MCF 10A (cell line): ENCODE measurements around the gene TCAP. TPM values are rescaled to one million over a fixed set of nuclear protein-coding genes. Genes with fewer than 3 reads are reported as not detected.

Experiments
- BruUV-seq: library from RNA; stranded (reverse); fragments of 400-500 nt; replicated peaks from 2 replicates; lab custom pipeline; 2021; lab: Mats Ljungman, UMichigan
- CTCF ChIA-PET: fragments of 300-600 bp; sonication (Branson Sonifier 250); formaldehyde crosslinking; extraction: SDS; loops from one replicate; lab custom pipeline; 2021; ENCODE audit warnings: antibody characterized with exemption, inconsistent platforms; lab: Yijun Ruan, JAX
- POLR2A ChIA-PET: fragments of 300-600, 350-650 bp; sonication (Branson Sonifier 250); formaldehyde crosslinking; extraction: SDS; loops from one replicate; lab custom pipeline; 2020; ENCODE audit warnings: antibody characterized with exemption, inconsistent platforms; lab: Yijun Ruan, JAX
- DNase-seq: peaks from one replicate; pipeline ENCODE4 v3.0.0-alpha.2; 2018; ENCODE audit not compliant: unreplicated experiment
- H3K27ac Mint-ChIP-seq: one replicate; pipeline ENCODE4 v1.8.0; 2022; ENCODE audit warnings: mild to moderate bottlenecking, low read depth, mixed read lengths; ENCODE audit not compliant: unreplicated experiment
- H3K27me3 Mint-ChIP-seq: one replicate; pipeline ENCODE4 v1.8.0; 2022; ENCODE audit warnings: mixed read lengths; ENCODE audit not compliant: insufficient read depth, unreplicated experiment
- H3K36me3 Mint-ChIP-seq: one replicate; pipeline ENCODE4 v1.8.0; 2022; ENCODE audit warnings: mild to moderate bottlenecking, moderate library complexity, mixed read lengths; ENCODE audit not compliant: insufficient read depth, unreplicated experiment
- H3K4me1 Mint-ChIP-seq: one replicate; pipeline ENCODE4 v1.8.0; 2022; ENCODE audit warnings: mixed read lengths; ENCODE audit not compliant: insufficient read depth, unreplicated experiment
- H3K4me3 Mint-ChIP-seq: one replicate; pipeline ENCODE4 v1.8.0; 2022; ENCODE audit warnings: mild to moderate bottlenecking, moderate library complexity, mixed read lengths; ENCODE audit not compliant: unreplicated experiment
- H3K9me3 Mint-ChIP-seq: one replicate; pipeline ENCODE4 v1.8.0; 2022; ENCODE audit warnings: mixed read lengths; ENCODE audit not compliant: unreplicated experiment
- CTCF ChIP-seq: fragments of 200-600 bp; IDR thresholded peaks from one replicate; pipeline ENCODE4 v1.8.0; 2022; ENCODE audit warnings: antibody characterized with exemption, mild to moderate bottlenecking; ENCODE audit not compliant: unreplicated experiment
- intact Hi-C: fragments of 100-400 bp; cut with micrococcal nuclease; formaldehyde crosslinking; loops from 2 replicates; pipeline ENCODE4 v1.14.1; 2022
- total RNA-seq: library from RNA; stranded (reverse); gene quantifications from 2 replicates; pipeline ENCODE4 v1.2.3, GENCODE V29; 2022

Gene TCAP
- total RNA-seq, 1 experiment from 2014 or later = 0.37 TPM

DNA sequence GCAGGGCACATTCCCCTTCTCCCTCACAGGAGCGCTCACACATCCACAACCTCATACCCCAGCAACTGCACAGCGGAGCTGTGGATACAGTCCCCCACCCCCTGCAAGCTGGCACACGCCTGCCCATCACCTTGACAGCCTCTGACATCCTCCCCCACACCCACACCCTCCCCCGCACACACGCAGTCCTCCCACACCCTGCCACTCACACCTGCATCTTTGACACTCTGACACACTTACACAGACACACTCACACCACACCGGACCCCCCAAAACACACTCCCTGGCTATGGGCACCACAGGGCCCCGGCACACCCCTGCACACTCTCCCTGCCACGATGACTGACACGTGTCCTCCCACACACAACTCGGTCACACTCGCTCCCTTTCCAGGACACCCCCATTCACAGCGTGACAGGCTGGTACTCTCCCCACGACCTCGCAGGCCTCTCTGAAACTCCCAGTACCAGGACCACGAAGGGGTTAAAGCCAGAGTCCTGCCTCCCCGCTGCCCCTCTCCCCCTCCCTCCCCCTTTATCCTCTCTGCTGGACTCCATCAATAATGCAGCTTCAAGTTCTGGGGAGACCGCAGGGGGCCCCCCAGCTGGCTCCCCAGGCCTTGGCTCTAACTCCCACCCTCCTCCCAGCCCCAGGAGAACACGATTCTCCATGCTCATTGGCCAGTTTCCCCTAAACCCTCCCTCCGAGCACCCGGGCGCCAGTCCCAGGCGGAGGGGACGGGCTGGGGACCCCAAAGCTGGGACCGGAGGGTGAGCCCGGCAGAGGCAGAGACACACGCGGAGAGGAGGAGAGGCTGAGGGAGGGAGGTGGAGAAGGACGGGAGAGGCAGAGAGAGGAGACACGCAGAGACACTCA lies 38.7 kb upstream of the TCAP start, which contains the start of gene PPP1R1B:
Gene PPP1R1B (plus strand): TSS at position 782 of the 876 bp plus-strand sequence. CDS start 441 bp downstream, outside the sequence.
- intact Hi-C loops = no loop called here
- ChIA-PET POLR2A (interaction anchor here (0.7 to 1.2 kb wide), 3 partner anchors 8 to 129 kb away, joined by 3 to 4 read pairs (median 3); no protein-coding TSS in a partner anchor), CTCF (interaction anchor here (0.6 to 9.2 kb wide), 3 partner anchors 77 to 646 kb away, joined by 3 to 125 read pairs (median 3); no protein-coding TSS in a partner anchor)
- Mint-ChIP-seq H3K36me3 (no peaks in the 10 kb centered on the region), H3K4me1 (peaks cover 3% of the 10 kb centered on the region), H3K9me3 (no peaks in the 10 kb centered on the region), H3K4me3 (no peak within 1 kb of the TSS), H3K27ac (no peak within 1 kb of the TSS), H3K27me3 (peaks cover 27% of the 10 kb centered on the region)
- DNase-seq = no peak
- TF ChIP-seq CTCF = no peak
- BruUV-seq = no TSS peak

GRCh38 chr17:39627047-39627711 lies 38.0 kb upstream of the TCAP start:
- intact Hi-C loops = no loop called here
- Mint-ChIP-seq H3K27ac (no peak overlapping the region), H3K27me3 (peaks cover 35% of the 10 kb centered on the region), H3K36me3 (no peaks in the 10 kb centered on the region), H3K4me3 (no peak overlapping the region), H3K9me3 (no peaks in the 10 kb centered on the region), H3K4me1 (peaks cover 3% of the 10 kb centered on the region)
- BruUV-seq = no TSS peak
- TF ChIP-seq CTCF = no peak
- no peak for DNase-seq
- POLR2A ChIA-PET = interaction anchor here (1.1 kb wide), 1 partner anchor 112 kb away, joined by 4 read pairs; no protein-coding TSS in a partner anchor
- CTCF ChIA-PET = interaction anchor here (0.8 kb wide), 1 partner anchor 51 kb away, joined by 3 read pairs; no protein-coding TSS in a partner anchor

GRCh38 chr17:39627712-39628516 lies 37.2 kb upstream of the TCAP start:
- BruUV-seq = no TSS peak
- ChIA-PET POLR2A (interaction anchor here (0.6 to 1.1 kb wide), 3 partner anchors 10 to 112 kb away, joined by 3 to 4 read pairs (median 3); no protein-coding TSS in a partner anchor), CTCF (interaction anchor here (0.6 to 2.2 kb wide), 6 partner anchors 8 to 130 kb away, joined by 3 to 13 read pairs (median 3); no protein-coding TSS in a partner anchor)
- Mint-ChIP-seq H3K9me3 (no peaks in the 10 kb centered on the region), H3K27ac (no peak overlapping the region), H3K36me3 (no peaks in the 10 kb centered on the region), H3K4me1 (peaks cover 3% of the 10 kb centered on the region), H3K27me3 (peaks cover 37% of the 10 kb centered on the region), H3K4me3 (no peak overlapping the region)
- no peak for DNase-seq
- TF ChIP-seq CTCF = no peak
- intact Hi-C loops = no loop called here
